Measurements from ENCODE around the gene NTF3. TPM values are rescaled to one million over a fixed set of nuclear protein-coding genes. Genes with fewer than 3 reads are reported as not detected.

NTF3 gene
- total RNA-seq, 4 donors from 2014 or later, result 0.18 to 0.23 TPM; not detected in 2

DNA sequence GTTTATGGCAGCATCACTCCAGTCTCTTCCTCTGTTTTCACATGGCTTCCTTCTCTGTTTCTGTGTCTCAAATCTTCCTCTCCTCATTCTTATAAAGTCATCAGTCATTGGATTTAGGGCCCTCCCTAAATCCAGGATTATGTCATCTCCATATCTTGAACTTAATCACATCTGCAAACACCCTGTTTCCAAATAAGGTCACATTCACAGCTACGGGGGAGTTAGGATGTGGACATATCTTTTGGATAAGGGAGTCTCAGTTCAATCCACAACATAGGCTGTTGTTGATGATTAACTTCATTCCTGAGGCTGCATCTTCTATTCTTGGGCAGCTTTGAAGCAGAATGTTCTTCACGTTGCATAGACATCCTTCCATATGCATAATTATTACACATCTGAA lies 40.3 kb upstream of the NTF3 start:
- Histone ChIP-seq H3K4me3 (no peak overlapping the region), H3K27ac (no peak overlapping the region), H3K9me3 (no peaks in the 10 kb centered on the region), H3K36me3 (no peaks in the 10 kb centered on the region), H3K27me3 (no peaks in the 10 kb centered on the region), H3K4me1 (peaks cover 0 to 5% of the 10 kb centered on the region in 2 donors)
- ATAC-seq (no peak), DNase-seq (no peak)
- TF ChIP-seq, protein P1, sequence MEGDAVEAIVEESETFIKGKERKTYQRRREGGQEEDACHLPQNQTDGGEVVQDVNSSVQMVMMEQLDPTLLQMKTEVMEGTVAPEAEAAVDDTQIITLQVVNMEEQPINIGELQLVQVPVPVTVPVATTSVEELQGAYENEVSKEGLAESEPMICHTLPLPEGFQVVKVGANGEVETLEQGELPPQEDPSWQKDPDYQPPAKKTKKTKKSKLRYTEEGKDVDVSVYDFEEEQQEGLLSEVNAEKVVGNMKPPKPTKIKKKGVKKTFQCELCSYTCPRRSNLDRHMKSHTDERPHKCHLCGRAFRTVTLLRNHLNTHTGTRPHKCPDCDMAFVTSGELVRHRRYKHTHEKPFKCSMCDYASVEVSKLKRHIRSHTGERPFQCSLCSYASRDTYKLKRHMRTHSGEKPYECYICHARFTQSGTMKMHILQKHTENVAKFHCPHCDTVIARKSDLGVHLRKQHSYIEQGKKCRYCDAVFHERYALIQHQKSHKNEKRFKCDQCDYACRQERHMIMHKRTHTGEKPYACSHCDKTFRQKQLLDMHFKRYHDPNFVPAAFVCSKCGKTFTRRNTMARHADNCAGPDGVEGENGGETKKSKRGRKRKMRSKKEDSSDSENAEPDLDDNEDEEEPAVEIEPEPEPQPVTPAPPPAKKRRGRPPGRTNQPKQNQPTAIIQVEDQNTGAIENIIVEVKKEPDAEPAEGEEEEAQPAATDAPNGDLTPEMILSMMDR (IDR thresholded peaks at IDR 0.05 in 4 of 5, conservative IDR thresholded peaks at IDR 0.05 in 1 of 5), result no peak
- TF ChIP-seq POLR2A (IDR thresholded peaks at IDR 0.05), result no peak
- intact Hi-C loops (cut with DNase I; ENCODE audit: low total_unique reads), result no loop called here
- in situ Hi-C loops (cut with MboI; ENCODE audit: low sequenced_read_pairs in 4 of 4), result no loop called here

DNA sequence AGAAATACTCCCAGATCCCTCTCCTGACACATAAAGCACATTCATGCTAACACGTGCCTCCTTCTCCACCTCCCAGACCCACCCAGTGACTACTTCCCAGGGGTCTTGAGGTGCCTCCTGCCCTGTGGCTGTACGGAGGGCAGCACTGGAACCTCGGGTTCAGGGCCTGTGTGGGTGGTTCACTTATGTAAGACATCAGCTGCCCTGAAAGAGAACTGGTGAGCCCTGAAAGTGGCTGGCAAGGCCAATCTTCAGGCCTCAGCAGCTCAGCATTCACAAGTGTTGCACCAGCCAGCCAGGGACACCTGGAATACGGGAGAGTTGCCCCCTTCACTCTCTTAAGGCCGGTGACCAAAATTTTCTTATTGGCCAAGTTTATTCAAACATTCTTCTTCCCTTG lies 38.9 kb upstream of the NTF3 start:
- Histone ChIP-seq H3K9me3 (no peaks in the 10 kb centered on the region), H3K27ac (no peak overlapping the region), H3K4me1 (no peaks in the 10 kb centered on the region), H3K27me3 (no peaks in the 10 kb centered on the region), H3K36me3 (no peaks in the 10 kb centered on the region), H3K4me3 (no peak overlapping the region)
- intact Hi-C loops (cut with DNase I; ENCODE audit: low total_unique reads), result no loop called here
- DNase-seq, result no peak
- ATAC-seq, result no peak
- TF ChIP-seq, protein P1 (IDR thresholded peaks at IDR 0.05 in 4 of 5, conservative IDR thresholded peaks at IDR 0.05 in 1 of 5), result no peak
- TF ChIP-seq POLR2A (IDR thresholded peaks at IDR 0.05), result no peak
- in situ Hi-C loops (cut with MboI; ENCODE audit: low sequenced_read_pairs in 4 of 4), result no loop called here

DNA sequence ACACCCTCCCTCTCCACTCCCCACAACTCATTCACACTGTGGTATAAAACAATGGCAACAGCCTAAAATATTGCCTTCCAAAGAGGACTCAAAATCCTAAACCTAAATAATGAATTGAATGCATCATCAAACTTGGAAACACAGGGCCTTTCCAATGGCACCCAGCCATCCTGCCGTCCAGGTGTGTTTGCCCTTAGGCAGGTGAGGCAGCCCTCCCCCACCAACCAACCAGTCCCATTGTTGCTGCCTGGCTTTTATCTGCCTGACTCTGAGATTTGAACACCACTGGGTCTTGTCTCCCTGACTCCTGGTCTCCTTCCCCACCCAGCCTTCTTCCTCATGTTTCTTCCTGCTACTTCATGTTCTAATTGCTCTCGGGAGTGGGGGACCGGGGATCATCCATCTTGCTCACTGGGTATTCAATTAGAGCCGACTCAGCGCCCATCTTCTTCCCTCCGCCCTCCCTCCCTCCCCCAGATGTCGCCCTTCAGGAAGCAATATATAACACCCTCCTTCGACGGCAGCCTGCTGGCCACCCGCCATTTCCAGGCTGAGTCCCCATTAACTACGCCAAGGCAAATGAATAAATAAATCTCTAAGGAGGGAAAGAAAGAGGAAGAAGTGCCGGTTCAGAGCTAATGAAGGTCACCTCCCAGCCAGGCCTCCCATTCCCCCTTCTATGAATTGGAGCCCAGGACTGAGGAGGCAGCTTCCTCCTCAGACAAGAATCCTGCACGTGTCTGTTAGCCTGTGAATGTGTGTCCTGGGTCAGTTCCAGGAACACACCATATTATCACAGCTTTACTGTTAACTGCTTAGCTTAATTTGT lies 36.3 kb upstream of the NTF3 start:
- Histone ChIP-seq H3K4me3 (no peak overlapping the region), H3K36me3 (no peaks in the 10 kb centered on the region), H3K27me3 (no peaks in the 10 kb centered on the region), H3K4me1 (no peaks in the 10 kb centered on the region), H3K9me3 (no peaks in the 10 kb centered on the region), H3K27ac (no peak overlapping the region)
- TF ChIP-seq POLR2A (IDR thresholded peaks at IDR 0.05), result no peak
- TF ChIP-seq, protein P1 (IDR thresholded peaks at IDR 0.05 in 4 of 5, conservative IDR thresholded peaks at IDR 0.05 in 1 of 5), result no peak
- in situ Hi-C loops (cut with MboI; ENCODE audit: low sequenced_read_pairs in 4 of 4) (no loop called here), intact Hi-C loops (cut with DNase I; ENCODE audit: low total_unique reads) (no loop called here)
- DNase-seq, result no peak
- no peak for ATAC-seq

DNA sequence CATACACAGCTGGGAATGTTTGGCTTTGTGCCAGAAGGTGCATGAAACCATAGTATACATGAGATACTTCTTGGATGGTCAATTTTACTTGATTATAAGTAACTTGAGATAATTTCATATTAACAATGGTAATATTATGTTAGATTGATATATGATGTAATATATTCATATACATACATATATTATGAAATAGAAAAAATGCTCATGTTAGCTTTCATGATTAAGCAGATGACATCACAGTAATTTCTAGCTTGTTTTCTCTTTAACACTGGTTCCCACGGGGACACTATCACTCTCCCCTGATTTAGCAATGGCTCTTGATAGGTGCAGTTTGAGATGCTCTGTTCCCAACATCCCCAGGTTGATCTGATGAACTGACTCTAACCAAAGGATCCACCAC lies 35.4 kb upstream of the NTF3 start:
- no peak for DNase-seq
- intact Hi-C loops (cut with DNase I; ENCODE audit: low total_unique reads), result no loop called here
- H3K27me3 ChIP-seq, result no peaks in the 10 kb centered on the region
- no peaks in the 10 kb centered on the region for H3K36me3 ChIP-seq
- H3K4me1 ChIP-seq, result no peaks in the 10 kb centered on the region
- H3K27ac ChIP-seq, result no peak overlapping the region
- no peak overlapping the region for H3K4me3 ChIP-seq
- ATAC-seq, result no peak
- TF ChIP-seq, protein P1 (IDR thresholded peaks at IDR 0.05 in 4 of 5, conservative IDR thresholded peaks at IDR 0.05 in 1 of 5), result no peak
- no peak for TF ChIP-seq POLR2A (IDR thresholded peaks at IDR 0.05)
- no peaks in the 10 kb centered on the region for H3K9me3 ChIP-seq
- in situ Hi-C loops (cut with MboI; ENCODE audit: low sequenced_read_pairs in 4 of 4), result no loop called here

All from gastrocnemius medialis (tissue), 4 donors.